ENCODE measurements around the gene TCF7L2.

Gene TCF7L2

DNA sequence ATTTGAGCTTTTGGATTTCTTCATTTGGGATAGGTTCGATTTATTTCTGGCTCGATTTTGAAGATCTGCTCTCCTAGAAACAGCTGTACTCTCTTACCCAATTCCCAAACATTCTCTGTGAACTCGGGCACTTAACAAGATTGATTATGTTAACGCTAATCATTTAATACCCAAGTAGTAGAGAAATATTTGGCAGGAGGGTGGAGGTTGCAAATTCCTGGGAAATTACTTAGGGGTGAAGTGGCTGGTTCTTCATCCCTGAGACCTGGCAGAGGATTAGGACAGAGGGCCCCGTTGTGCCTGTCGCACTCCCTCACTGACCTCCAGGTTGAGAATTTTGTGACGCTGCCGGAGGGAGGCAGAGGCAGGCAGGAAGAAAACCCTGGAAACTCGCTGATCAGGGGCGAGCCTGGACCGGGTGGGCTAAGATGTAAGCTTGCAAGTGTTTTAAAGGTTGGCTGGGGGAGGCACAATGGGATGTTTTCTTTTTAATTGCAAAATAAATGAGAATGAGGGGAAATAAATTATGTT is 182.6 kb downstream of the TCF7L2 start:
- Histone ChIP-seq H3K27me3 (ENCODE audit: insufficient read depth, low read length) (no peaks in the 10 kb centered on the region), H3K27ac (ENCODE audit: low read depth, low read length, poor library complexity, severe bottlenecking) (no peak overlapping the region), H3K9me3 (ENCODE audit: low read length) (no peaks in the 10 kb centered on the region), H3K9ac (ENCODE audit: low read length) (no peak overlapping the region), H3F3A (ENCODE audit: insufficient read depth, low read length) (no peaks in the 10 kb centered on the region), H3K9me2 (ENCODE audit: low read depth, low read length) (no peaks in the 10 kb centered on the region), H3K4me3 (ENCODE audit: low read depth, low read length, poor library complexity, severe bottlenecking) (no peak overlapping the region), H3K4me2 (ENCODE audit: low read length) (no peak overlapping the region), H4K20me1 (ENCODE audit: insufficient read depth, low read length) (no peaks in the 10 kb centered on the region), H3K79me2 (ENCODE audit: insufficient read depth, low read length) (no peaks in the 10 kb centered on the region), H2AFZ (ENCODE audit: low read length) (no peak overlapping the region), H3K4me1 (ENCODE audit: insufficient read depth, low read length, severe bottlenecking) (peaks cover 16% of the 10 kb centered on the region), H3K36me3 (ENCODE audit: insufficient read depth, low read length) (no peaks in the 10 kb centered on the region)
- no peak for TF ChIP-seq EZH2 (IDR thresholded peaks at IDR 0.05; ENCODE audit: borderline replicate concordance, low read length)
- TF ChIP-seq, protein P1, sequence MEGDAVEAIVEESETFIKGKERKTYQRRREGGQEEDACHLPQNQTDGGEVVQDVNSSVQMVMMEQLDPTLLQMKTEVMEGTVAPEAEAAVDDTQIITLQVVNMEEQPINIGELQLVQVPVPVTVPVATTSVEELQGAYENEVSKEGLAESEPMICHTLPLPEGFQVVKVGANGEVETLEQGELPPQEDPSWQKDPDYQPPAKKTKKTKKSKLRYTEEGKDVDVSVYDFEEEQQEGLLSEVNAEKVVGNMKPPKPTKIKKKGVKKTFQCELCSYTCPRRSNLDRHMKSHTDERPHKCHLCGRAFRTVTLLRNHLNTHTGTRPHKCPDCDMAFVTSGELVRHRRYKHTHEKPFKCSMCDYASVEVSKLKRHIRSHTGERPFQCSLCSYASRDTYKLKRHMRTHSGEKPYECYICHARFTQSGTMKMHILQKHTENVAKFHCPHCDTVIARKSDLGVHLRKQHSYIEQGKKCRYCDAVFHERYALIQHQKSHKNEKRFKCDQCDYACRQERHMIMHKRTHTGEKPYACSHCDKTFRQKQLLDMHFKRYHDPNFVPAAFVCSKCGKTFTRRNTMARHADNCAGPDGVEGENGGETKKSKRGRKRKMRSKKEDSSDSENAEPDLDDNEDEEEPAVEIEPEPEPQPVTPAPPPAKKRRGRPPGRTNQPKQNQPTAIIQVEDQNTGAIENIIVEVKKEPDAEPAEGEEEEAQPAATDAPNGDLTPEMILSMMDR (IDR thresholded peaks at IDR 0.05; ENCODE audit: low read length) = no peak

GRCh38 chr10:113133497-113134115 is 183.6 kb downstream of the TCF7L2 start:
- Histone ChIP-seq H3K27ac (ENCODE audit: low read depth, low read length, poor library complexity, severe bottlenecking) (no peak overlapping the region), H3K4me2 (ENCODE audit: low read length) (no peak overlapping the region), H3K9me2 (ENCODE audit: low read depth, low read length) (no peaks in the 10 kb centered on the region), H3K27me3 (ENCODE audit: insufficient read depth, low read length) (no peaks in the 10 kb centered on the region), H3K9ac (ENCODE audit: low read length) (no peak overlapping the region), H3K79me2 (ENCODE audit: insufficient read depth, low read length) (no peaks in the 10 kb centered on the region), H4K20me1 (ENCODE audit: insufficient read depth, low read length) (no peaks in the 10 kb centered on the region), H3F3A (ENCODE audit: insufficient read depth, low read length) (no peaks in the 10 kb centered on the region), H3K36me3 (ENCODE audit: insufficient read depth, low read length) (no peaks in the 10 kb centered on the region), H2AFZ (ENCODE audit: low read length) (no peak overlapping the region), H3K4me3 (ENCODE audit: low read depth, low read length, poor library complexity, severe bottlenecking) (no peak overlapping the region), H3K4me1 (ENCODE audit: insufficient read depth, low read length, severe bottlenecking) (peaks cover 6% of the 10 kb centered on the region), H3K9me3 (ENCODE audit: low read length) (no peaks in the 10 kb centered on the region)
- TF ChIP-seq, protein P1 (IDR thresholded peaks at IDR 0.05; ENCODE audit: low read length) = no peak
- no peak for TF ChIP-seq EZH2 (IDR thresholded peaks at IDR 0.05; ENCODE audit: borderline replicate concordance, low read length)

- H3K9me3 ChIP-seq (ENCODE audit: low read length) = no peaks in the 10 kb centered on the region
- H3K9ac ChIP-seq (ENCODE audit: low read length) = no peak overlapping the region
- no peaks in the 10 kb centered on the region for H3K4me1 ChIP-seq (ENCODE audit: insufficient read depth, low read length, severe bottlenecking)
- no peak overlapping the region for H2AFZ ChIP-seq (ENCODE audit: low read length)
- no peaks in the 10 kb centered on the region for H3K36me3 ChIP-seq (ENCODE audit: insufficient read depth, low read length)
- H3K9me2 ChIP-seq (ENCODE audit: low read depth, low read length) = no peaks in the 10 kb centered on the region
- no peaks in the 10 kb centered on the region for H3K27me3 ChIP-seq (ENCODE audit: insufficient read depth, low read length)
- no peaks in the 10 kb centered on the region for H3F3A ChIP-seq (ENCODE audit: insufficient read depth, low read length)
- no peaks in the 10 kb centered on the region for H4K20me1 ChIP-seq (ENCODE audit: insufficient read depth, low read length)
- H3K4me2 ChIP-seq (ENCODE audit: low read length) = no peak overlapping the region
- no peak overlapping the region for H3K27ac ChIP-seq (ENCODE audit: low read depth, low read length, poor library complexity, severe bottlenecking)
- H3K4me3 ChIP-seq (ENCODE audit: low read depth, low read length, poor library complexity, severe bottlenecking) = no peak overlapping the region
- no peak for TF ChIP-seq EZH2 (IDR thresholded peaks at IDR 0.05; ENCODE audit: borderline replicate concordance, low read length)
- TF ChIP-seq, protein P1 (IDR thresholded peaks at IDR 0.05; ENCODE audit: low read length) = no peak
- H3K79me2 ChIP-seq (ENCODE audit: insufficient read depth, low read length) = no peaks in the 10 kb centered on the region
These were observed 185.0 kb downstream of the TCF7L2 start for GRCh38 chr10:113135025-113135424.
